Activated CD4-positive, alpha-beta T cell treated with anti-CD3 and anti-CD28 coated beads, Interleukin-2, amount 50 U/mL, for 4 hours (primary cell): ENCODE measurements around the gene NPHP4.
"Not testable (repeated sequence)": the region's sequence is repeated elsewhere in the genome, so short reads cannot be mapped to it uniquely, and the experiment has no call there.

Experiments used
- DNase-seq, 2 experiments: peaks; one replicate each; pipeline ENCODE4 v3.0.0-alpha.2; 2020

NPHP4 gene

GRCh38 chr1:5908461-5909375 lies 83.5 kb downstream of the NPHP4 start:
- DNase-seq: no peak

DNA sequence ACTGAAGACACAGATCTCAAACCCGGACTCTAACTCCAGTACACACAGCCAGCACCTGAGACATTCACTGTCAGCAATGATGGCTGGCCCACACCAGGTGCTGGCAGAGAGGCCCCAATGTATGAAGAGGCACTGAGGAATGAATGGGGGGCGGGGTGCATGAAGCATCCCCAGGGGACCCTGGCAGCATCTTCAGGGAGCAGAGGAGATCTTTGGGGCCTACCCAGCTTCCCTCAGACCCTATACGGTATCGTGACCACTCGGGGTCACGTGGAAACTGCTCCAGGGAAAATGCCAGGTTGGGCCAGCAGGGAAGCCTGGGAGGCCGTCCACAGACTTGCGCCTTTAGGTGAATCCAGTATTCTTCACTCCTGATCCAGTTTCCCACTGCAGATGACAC lies 84.3 kb downstream of the NPHP4 start:
- no peak for DNase-seq

GRCh38 chr1:5907386-5907785 lies 84.8 kb downstream of the NPHP4 start:
- DNase-seq: no peak

DNA sequence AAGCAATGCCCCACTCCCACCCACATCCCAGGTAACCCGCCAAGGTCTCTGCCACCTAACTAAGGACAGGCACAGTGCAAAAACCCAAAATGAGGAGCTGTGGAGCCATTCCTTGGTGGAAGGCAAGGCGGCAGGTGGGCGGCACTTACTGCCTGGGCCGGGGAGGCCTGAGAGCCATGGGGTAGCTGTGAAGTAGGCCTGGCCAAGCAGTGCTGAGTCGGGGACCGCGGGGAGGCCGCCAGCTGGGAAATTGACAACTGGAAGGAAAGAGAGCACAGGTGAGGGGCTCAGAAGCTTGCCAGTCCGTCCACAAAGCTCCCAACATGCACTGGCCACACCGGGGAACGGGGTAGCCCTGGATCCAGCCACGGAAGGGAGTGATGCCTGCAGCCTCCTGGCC lies 85.3 kb downstream of the NPHP4 start:
- DNase-seq: no peak

DNA sequence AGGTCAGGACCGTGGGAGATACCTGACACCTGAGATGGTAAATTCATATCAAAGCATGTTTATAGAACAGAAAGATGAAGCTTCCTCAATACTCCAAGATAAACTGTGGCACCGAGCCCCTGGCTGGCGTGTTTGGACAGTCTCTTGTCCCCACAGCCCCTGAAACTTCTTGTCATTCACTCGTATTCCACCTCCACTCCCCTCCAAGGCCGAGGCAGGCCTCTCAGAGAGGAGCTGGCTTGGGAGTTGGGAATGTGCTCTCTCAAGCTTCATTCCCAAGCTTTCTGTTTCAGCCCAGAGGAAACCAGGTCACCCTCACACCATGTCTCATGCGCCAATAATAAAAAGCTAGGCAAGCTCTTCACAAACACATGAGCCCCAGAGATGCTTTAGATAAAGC lies 86.1 kb downstream of the NPHP4 start:
- DNase-seq: no peak

GRCh38 chr1:5905436-5905835 lies 86.8 kb downstream of the NPHP4 start:
- DNase-seq: no peak

DNA sequence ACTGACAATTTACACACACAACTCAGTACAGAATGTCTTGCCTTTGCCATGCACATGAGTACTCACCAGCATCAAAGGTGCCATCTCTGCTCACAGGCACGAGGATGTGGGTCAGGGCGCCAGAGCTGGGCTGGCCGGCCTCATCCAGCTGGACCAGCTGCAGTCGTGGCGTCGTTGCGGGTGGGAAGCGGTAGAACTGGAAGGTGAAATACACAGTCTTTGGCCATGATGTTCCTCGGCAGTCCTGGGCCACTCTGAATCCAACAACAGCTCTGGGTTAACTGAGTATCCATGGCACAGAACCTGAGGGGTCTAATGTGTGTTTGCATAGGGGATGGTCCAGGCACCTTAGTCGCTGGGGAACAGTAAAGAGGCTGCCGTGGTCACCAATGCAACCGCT lies 87.7 kb downstream of the NPHP4 start:
- no peak for DNase-seq

DNA sequence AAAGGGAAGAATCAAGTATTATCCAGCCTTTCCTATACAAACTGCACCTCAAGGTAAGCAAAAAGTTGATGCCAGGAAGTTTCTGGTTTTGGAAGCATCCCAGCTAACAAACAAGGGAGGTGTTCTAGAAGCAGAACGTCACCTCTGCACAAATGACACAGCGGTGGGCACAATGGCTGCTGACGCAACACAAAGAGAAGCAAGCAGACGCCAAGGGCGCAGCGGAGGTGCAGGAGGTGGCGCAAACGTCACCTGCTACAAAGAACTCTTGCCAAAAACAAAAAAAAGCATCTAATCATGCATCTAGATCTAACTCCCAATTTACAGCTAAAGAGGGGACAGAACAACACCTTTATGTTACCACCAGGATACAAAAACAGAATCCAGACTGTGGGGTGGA lies 88.5 kb downstream of the NPHP4 start:
- no peak for DNase-seq

GRCh38 chr1:5903031-5903430 lies 89.2 kb downstream of the NPHP4 start:
- no peak for DNase-seq

DNA sequence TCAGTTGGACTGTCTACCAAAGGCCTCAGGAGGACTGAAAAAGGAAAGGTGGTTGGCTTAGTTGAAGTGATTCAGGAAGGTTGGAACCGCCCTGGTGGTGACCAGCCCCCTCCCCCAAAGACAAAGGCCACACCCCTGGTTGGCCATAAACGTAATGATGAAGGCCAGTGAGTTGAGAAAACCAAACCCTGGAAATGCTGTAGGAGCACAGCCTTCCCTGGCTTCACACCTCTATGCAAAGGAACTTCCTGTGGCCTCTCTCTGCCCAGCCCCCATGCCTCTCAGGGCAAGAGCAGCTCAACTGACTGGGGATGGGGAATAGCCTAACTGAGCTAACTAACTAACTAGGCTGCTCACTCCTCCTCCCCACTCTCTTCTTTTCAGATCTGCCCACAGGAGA lies 90.4 kb downstream of the NPHP4 start:
- no peak for DNase-seq

DNA sequence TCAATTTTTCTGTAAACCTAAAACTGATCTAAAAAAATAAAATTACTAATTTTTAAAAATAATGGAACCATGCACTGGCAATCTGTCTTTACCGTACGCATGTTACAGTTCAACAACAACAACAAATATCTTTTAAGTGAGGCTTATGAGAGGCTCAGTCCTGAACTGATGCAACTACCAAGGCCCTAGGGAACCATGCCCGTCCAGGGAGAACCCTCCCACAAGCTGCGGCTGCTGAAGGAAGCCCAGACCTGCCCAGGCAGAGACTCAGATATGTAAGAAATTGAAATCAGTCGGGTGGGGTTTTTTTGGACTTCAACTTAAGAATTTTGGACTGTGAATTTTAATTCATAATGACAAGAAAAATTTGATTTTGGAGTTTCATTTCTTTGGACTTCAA lies 91.1 kb downstream of the NPHP4 start:
- no peak for DNase-seq

GRCh38 chr1:5898266-5898665 lies 94.0 kb downstream of the NPHP4 start:
- no peak for DNase-seq

GRCh38 chr1:5896706-5897660 lies 95.2 kb downstream of the NPHP4 start:
- DNase-seq: no peak

GRCh38 chr1:5895446-5896406 lies 96.5 kb downstream of the NPHP4 start:
- no peak for DNase-seq

GRCh38 chr1:5893699-5894278 lies 98.4 kb downstream of the NPHP4 start:
- not testable (repeated sequence) for DNase-seq

- no peak for DNase-seq
These were observed 99.9 kb downstream of the NPHP4 start for GRCh38 chr1:5892329-5892728.

- no peak for DNase-seq
These were observed 100.5 kb downstream of the NPHP4 start for GRCh38 chr1:5891736-5892135.

GRCh38 chr1:5891137-5891536 lies 101.1 kb downstream of the NPHP4 start:
- no peak for DNase-seq

GRCh38 chr1:5890346-5891106 lies 101.7 kb downstream of the NPHP4 start:
- DNase-seq: no peak

- DNase-seq: no peak
These were observed 102.3 kb downstream of the NPHP4 start for GRCh38 chr1:5889901-5890300.

- DNase-seq: no peak
These were observed 102.8 kb downstream of the NPHP4 start for GRCh38 chr1:5889462-5889861.
